K562 (cell line): Measurements from ENCODE around the gene FARP1. TPM values are rescaled to one million over a fixed set of nuclear protein-coding genes. Genes with fewer than 3 reads are reported as not detected.

Source experiments
- ATAC-seq: fragments of 200-7000 bp; cut with Tn5 transposase; 3 replicates; pipeline ENCODE4 v1.9.1; 2020; ENCODE audit warnings: moderate library complexity
- BruUV-seq: library from RNA; stranded (reverse); fragments of 400-500 nt; replicated peaks from 2 replicates; lab custom pipeline; 2021; lab: Mats Ljungman, UMichigan
- CTCF ChIA-PET: fragments of 300-600 bp; formaldehyde crosslinking; extraction: SDS; loops from one replicate; lab custom pipeline; 2021; ENCODE audit warnings: low intra/inter-chr PET ratio; lab: Yijun Ruan, JAX
- POLR2A ChIA-PET: fragments of 300-600, 350-650 bp; sonication (Branson Sonifier 250); formaldehyde crosslinking; extraction: SDS; loops from one replicate; lab custom pipeline; 2021; ENCODE audit warnings: antibody characterized with exemption, inconsistent platforms; lab: Yijun Ruan, JAX
- DNase-seq, 4 experiments: peaks; one replicate each; pipeline versions ENCODE4 v3.0.0 to v3.0.0-alpha.2; 2011 to 2018; ENCODE audit warnings: low spot score in 3 of 4, mixed read lengths in 3 of 4; ENCODE audit errors: extremely low read depth in 1 of 4
- FAIRE-seq: peaks from 2 replicates; lab custom pipeline; 2011; peaks lifted over from hg19 to GRCh38; lab: Jason Lieb, UNC
- H2AFZ ChIP-seq: 2 replicates; pipeline ENCODE4 v1.6.0; 2011; ENCODE audit warnings: low read depth, low read length, control low read depth, inconsistent platforms
- H3K27ac ChIP-seq: fragments of 200-600 bp; 3 replicates; pipeline ENCODE4 v1.8.0; 2011; ENCODE audit warnings: low read depth, mild to moderate bottlenecking, control low read depth, inconsistent platforms, low read length, moderate library complexity, mixed read lengths; ENCODE audit errors: extremely low read depth
- H3K27me3 ChIP-seq, 2 experiments: fragments of 300-600 bp in 1 of 2; 2 replicates in 1 of 2; 3 replicates in 1 of 2; pipeline versions ENCODE4 v1.6.0 to v1.8.0; 2011; ENCODE audit warnings: inconsistent platforms in 2 of 2, low read length in 2 of 2, mild to moderate bottlenecking in 1 of 2, mixed read lengths in 1 of 2, moderate library complexity in 1 of 2; ENCODE audit not compliant: control insufficient read depth in 2 of 2, insufficient read depth in 2 of 2
- H3K36me3 ChIP-seq: fragments of 300-600 bp; 3 replicates; pipeline ENCODE4 v1.8.0; 2011; ENCODE audit warnings: mild to moderate bottlenecking, low read length, inconsistent platforms; ENCODE audit not compliant: control insufficient read depth, insufficient read depth
- H3K4me1 ChIP-seq, 2 experiments: fragments of 200-600 bp in 1 of 2; replicated peaks in 1 of 2; 2 replicates in 1 of 2; 3 replicates in 1 of 2; pipeline versions ENCODE4 v1.5.1 to v1.8.0; 2011; ENCODE audit warnings: inconsistent platforms in 2 of 2, low read length in 2 of 2, mild to moderate bottlenecking in 1 of 2, mixed read lengths in 1 of 2, moderate library complexity in 1 of 2; ENCODE audit not compliant: control insufficient read depth in 2 of 2, insufficient read depth in 2 of 2
- H3K4me2 ChIP-seq: 2 replicates; pipeline ENCODE4 v1.6.1; 2011; ENCODE audit warnings: low read length, control low read depth, inconsistent platforms, mixed read lengths; ENCODE audit not compliant: insufficient read depth
- H3K4me3 ChIP-seq: fragments of 200-600 bp; sonication (generic), shearing (Covaris generic); 2 replicates; pipeline ENCODE4 v1.5.1; 2016; ENCODE audit warnings: control low read depth, inconsistent platforms
- H3K79me2 ChIP-seq: fragments of 200-600 bp; 3 replicates; pipeline ENCODE4 v1.8.0; 2011; ENCODE audit warnings: low read length, inconsistent platforms; ENCODE audit not compliant: control insufficient read depth, insufficient read depth
- H3K9ac ChIP-seq, 2 experiments: 2 replicates each; pipeline versions ENCODE4 v1.6.0 to v1.6.1; 2011; ENCODE audit warnings: low read depth in 2 of 2, low read length in 2 of 2, control low read depth in 1 of 2, inconsistent platforms in 1 of 2, mild to moderate bottlenecking in 1 of 2, mixed read lengths in 1 of 2; ENCODE audit not compliant: insufficient read depth in 1 of 2
- H3K9me1 ChIP-seq: one replicate; pipeline ENCODE4 v1.6.0; 2011; ENCODE audit warnings: inconsistent platforms, mild to moderate bottlenecking, low read length, moderate library complexity; ENCODE audit not compliant: control insufficient read depth, insufficient read depth
- H3K9me3 ChIP-seq: replicated peaks from 2 replicates; pipeline ENCODE4 v1.5.1; 2011; ENCODE audit warnings: low read depth, low read length, inconsistent platforms; ENCODE audit not compliant: control insufficient read depth, insufficient read depth
- H4K20me1 ChIP-seq: replicated peaks from 2 replicates; pipeline ENCODE4 v1.6.1; 2011; ENCODE audit warnings: low read length, inconsistent platforms, mixed read lengths; ENCODE audit not compliant: control insufficient read depth, insufficient read depth
- ARID1B ChIP-seq: fragments of 450-650 bp; IDR thresholded peaks from 2 replicates; pipeline ENCODE4 v1.6.1; 2016; ENCODE audit warnings: antibody characterized with exemption, mild to moderate bottlenecking, inconsistent platforms
- ETV6 ChIP-seq, 3 experiments: fragments of 150-350 bp in 1 of 3; sonication (generic) in 1 of 3; formaldehyde crosslinking in 1 of 3; IDR thresholded peaks; 2 replicates each; pipeline versions ENCODE4 v1.6.1 to v1.8.0; 2014 to 2022; ENCODE audit warnings: borderline replicate concordance in 2 of 3, low read depth in 2 of 3, antibody characterized with exemption in 1 of 3, low read length in 1 of 3, mild to moderate bottlenecking in 1 of 3, missing genetic modification reagents in 1 of 3
- GABPA ChIP-seq: fragments of 200-800 bp; sonication (Bioruptor generic); conservative IDR thresholded peaks from 2 replicates; pipeline ENCODE4 v1.6.1; 2016; ENCODE audit warnings: low read depth, missing genetic modification characterization, missing compliant biosample characterization
- KLF6 ChIP-seq: fragments of 250-450 bp; sonication (Bioruptor Pico); IDR thresholded peaks from 2 replicates; pipeline ENCODE4 v1.4.0; 2020; ENCODE audit warnings: mild to moderate bottlenecking, moderate library complexity, borderline replicate concordance
- NCOA1 ChIP-seq: fragments of 450-650 bp; IDR thresholded peaks from 2 replicates; pipeline ENCODE4 v1.6.1; 2016; ENCODE audit warnings: low read depth
- ZNF253 ChIP-seq: fragments of 250-450 bp; sonication (Bioruptor Pico); conservative IDR thresholded peaks from 2 replicates; pipeline ENCODE4 v1.6.1; 2021; ENCODE audit warnings: mild to moderate bottlenecking
- WGBS: fragments of 100-300 bp; shearing (Covaris generic); methylation state at CpG from one replicate; pipeline ENCODE4 v1.1.6; 2016; ENCODE audit warnings: low coverage, mixed read lengths; ENCODE audit not compliant: insufficient coverage; ENCODE audit errors: missing lambda C conversion rate; 5-methylcytosine and 5-hydroxymethylcytosine counted together
- in situ Hi-C: fragments of 300-500 bp; cut with MboI; formaldehyde crosslinking; loops from 4 replicates; pipeline ENCODE4 v1.15.0; 2018; ENCODE audit warnings: inconsistent platforms, mixed read lengths
- intact Hi-C: fragments of 100-400 bp; cut with micrococcal nuclease; formaldehyde crosslinking; loops from 2 replicates; pipeline ENCODE4 v1.14.2; 2022
- polyA plus RNA-seq, 8 experiments: library from polyadenylated mRNA; depleted of rRNA in 4 of 8; stranded (reverse) in 5 of 8; unstranded in 3 of 8; fragments of >200 nt; fragmentation: Nextera tagmentation in 2 of 8; fragmentation: Illumina TruSeq in 1 of 8; extraction: Ambion mirVana in 2 of 8; extraction: Trizol in 1 of 8; gene quantifications; 2 replicates each; pipeline versions ENCODE4 v1.2.1 to v1.2.3, GENCODE V29; 2011 to 2014; ENCODE audit warnings: inconsistent platforms in 1 of 8, missing spikeins in 1 of 8
- total RNA-seq, 7 experiments: library from RNA; depleted of rRNA in 6 of 7; stranded (reverse); fragments of >200 nt in 6 of 7; fragmentation: Illumina TruSeq in 2 of 7; extraction: Trizol in 2 of 7; gene quantifications; 2 replicates each; pipeline versions ENCODE4 v1.2.1 to v1.2.3, GENCODE V29; 2011 to 2021; ENCODE audit warnings: low replicate concordance in 1 of 7

Gene FARP1
- total and polyA plus RNA-seq, 9 of the 15 experiments (the other 6 are each of a cell fraction or from before 2014, with no cell fraction given), result 0.03 to 0.29 (median 0.05) TPM; not detected in 3

DNA sequence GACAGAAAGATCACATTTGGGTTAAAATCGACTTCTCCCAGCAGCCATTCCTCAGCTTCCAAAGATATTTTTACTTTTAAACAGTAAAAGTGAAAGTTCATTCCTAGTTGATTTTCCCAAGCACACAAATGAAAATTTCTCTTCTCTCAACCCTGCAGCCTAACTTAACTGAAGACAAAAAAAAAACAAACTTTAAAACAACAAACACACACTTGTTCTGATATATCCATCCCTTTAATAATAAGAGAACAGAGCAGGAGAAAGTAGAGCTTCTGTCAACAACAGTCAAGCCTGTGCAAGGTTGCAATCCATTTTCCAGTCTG lies 361.1 kb downstream of the FARP1 start:
- WGBS, result no CpG with 5 or more reads among the region's 1 CpG
- intact Hi-C loops, result no loop called here
- Histone ChIP-seq H3K36me3 (peaks cover 8% of the 10 kb centered on the region; the same call in 2 of the 3 replicates), H3K9ac (peak overlapping the region in 1 of 2 experiments; percentile 84; a peak in 1 of 4 replicates), H4K20me1 (no peaks in the 10 kb centered on the region; the same call in 1 of the 2 replicates), H3K9me1 (peaks cover 9% of the 10 kb centered on the region), H3K4me3 (no peak overlapping the region), H3K79me2 (peaks cover 76% of the 10 kb centered on the region), H3K27me3 (no peaks in the 10 kb centered on the region), H3K4me1 (peaks cover 13 to 51% of the 10 kb centered on the region in 2 experiments), H3K27ac (no peak overlapping the region), H2AFZ (no peak overlapping the region), H3K9me3 (no peaks in the 10 kb centered on the region), H3K4me2 (peak overlapping the region; percentile 62)
- FAIRE-seq (no peak), ATAC-seq (no peak), DNase-seq (no peak)
- ChIA-PET POLR2A (interaction anchor here (1.4 to 1.7 kb wide), 2 partner anchors 10 to 19 kb away, joined by 6 to 7 read pairs; no protein-coding TSS in a partner anchor), CTCF (no interaction called here)
- BruUV-seq, result no TSS peak
- no peak for TF ChIP-seq NCOA1
- TF ChIP-seq GABPA (tag), result no peak
- no peak for TF ChIP-seq ETV6 (IDR thresholded peaks at IDR 0.05; ENCODE audit: borderline replicate concordance in 1 of 2, low read depth in 2 of 2, low read length in 1 of 2)
- TF ChIP-seq ETV6 (CRISPR knock-in tag; IDR thresholded peaks at IDR 0.05; ENCODE audit: borderline replicate concordance), result no peak
- TF ChIP-seq ZNF253 (CRISPR knock-in tag), result no peak
- no peak for TF ChIP-seq ARID1B
- TF ChIP-seq KLF6 (CRISPR knock-in tag), result no peak
- in situ Hi-C loops, result no loop called here
